NK-92 (cell line): Measurements from ENCODE around the gene TRMT2B.
"Not testable (repeated sequence)": the region's sequence is repeated elsewhere in the genome, so short reads cannot be mapped to it uniquely, and the experiment has no call there.

Experiments
- DNase-seq: peaks from one replicate; lab custom pipeline; 2025; ENCODE audit not compliant: unreplicated experiment; lab: John Stamatoyannopoulos, UW

Gene TRMT2B

GRCh38 chrX:101009090-101009489 is 42.8 kb downstream of the TRMT2B start:
- DNase-seq, result no peak

DNA sequence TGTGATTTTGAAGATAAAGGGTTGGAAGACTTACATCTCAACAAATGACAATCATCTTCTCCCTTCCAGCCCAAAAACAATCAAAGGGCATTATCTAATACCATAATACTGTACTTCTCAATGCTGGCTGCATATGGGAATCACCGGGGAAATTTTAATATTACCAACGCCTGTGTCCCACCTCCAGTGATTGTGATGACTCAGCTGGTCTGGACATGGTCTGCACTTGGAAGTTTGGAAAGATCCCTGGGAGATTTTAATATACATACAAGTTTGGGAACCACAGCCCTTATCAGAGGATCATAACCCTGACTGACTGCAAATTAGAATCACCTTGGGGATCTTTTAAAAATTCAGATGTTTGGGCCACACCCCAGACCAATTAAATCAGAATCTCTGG is 52.5 kb downstream of the TRMT2B start:
- DNase-seq, result no peak

GRCh38 chrX:100995469-100995868 is 56.4 kb downstream of the TRMT2B start:
- no peak for DNase-seq

DNA sequence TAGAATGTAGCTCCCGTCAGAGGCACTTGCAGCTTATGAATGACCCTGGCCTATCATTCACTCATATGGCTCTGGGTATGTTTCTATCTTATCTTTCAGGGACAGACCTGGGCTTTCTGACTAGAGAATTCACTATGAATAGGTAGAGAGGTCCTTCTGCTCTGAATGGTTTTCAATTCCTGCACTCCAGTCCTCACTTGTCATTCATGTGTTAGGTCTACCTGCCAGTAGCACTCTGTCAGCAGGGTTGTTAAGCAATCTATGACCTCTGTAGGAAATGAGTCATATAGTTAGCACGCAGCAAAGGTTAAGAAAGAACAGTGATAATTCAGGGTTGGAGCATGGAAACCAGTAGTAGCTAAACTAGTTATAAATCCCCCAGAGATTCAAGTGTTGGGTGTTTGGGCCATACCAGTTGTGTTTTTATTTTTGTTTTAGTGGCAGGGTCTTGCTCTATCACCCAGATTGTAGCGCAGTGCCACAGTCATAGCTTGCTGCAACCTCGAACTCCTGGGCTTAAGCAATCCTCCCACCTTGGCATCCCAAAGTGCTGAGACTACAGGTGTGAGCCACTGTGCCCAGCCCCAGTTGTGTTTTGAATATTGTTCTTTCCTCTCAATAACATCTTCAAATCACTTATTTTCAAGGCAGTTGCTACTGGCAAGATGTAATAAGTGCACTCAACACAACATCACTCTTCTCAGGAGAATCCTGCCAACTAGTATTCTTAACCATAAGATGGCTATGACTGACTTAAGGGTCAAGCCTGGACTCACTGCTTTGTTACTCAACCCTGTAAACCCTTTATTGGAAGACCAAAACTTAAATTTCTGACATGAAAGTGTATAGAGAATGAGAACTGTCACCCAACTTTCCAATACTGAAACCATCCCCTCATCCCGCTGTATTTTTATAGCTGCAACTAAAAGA is 57.3 kb downstream of the TRMT2B start:
- DNase-seq, result no peak

DNA sequence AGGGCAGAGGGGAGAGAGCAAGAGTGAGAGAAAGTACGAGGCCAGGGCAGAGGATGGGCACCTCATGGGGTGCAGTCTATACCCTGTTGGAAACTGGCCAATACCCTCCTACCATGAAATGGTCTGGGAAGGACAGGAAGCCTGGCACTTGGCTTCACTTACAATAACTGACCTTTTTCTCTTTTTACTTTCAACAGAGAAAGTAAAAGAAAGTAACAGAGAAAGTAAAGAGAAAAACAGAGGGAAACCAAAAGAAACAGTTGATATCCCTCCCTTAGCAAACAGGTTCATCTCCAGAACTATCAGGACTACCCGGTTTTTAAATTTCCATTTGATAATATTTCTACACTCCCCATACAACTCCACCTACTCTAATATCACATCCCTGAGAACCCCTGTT is 61.8 kb downstream of the TRMT2B start:
- DNase-seq, result no peak

- DNase-seq, result no peak
These were observed 67.1 kb downstream of the TRMT2B start for GRCh38 chrX:100984818-100985217.

- DNase-seq, result not testable (repeated sequence)
These were observed 70.4 kb downstream of the TRMT2B start for GRCh38 chrX:100981498-100981845.

- no peak for DNase-seq
These were observed 71.1 kb downstream of the TRMT2B start for GRCh38 chrX:100980608-100981497.

GRCh38 chrX:100979881-100980607 is 71.9 kb downstream of the TRMT2B start:
- no peak for DNase-seq

GRCh38 chrX:100976211-100976610 is 75.7 kb downstream of the TRMT2B start:
- DNase-seq, result no peak

GRCh38 chrX:100975212-100975611 is 76.7 kb downstream of the TRMT2B start:
- DNase-seq, result no peak

DNA sequence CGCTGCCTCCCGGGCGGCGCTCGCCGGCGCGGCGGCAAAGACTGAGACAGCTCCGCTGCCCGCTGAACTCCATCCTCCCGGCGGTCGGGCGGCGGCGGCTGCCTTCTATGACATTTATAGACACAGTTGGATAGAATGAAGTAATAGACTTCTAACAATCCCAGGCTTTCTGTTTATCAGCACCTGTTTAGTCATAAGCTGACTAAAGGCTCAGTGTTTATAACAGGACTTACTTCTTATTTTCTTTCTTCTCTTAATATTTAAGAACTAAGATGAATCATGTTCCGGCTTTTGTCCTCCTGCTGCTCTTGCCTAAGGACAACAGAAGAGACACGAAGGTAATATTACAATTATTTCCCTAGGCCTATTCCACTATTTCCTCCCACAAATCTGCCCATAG is 78.5 kb downstream of the TRMT2B start:
- DNase-seq, result no peak

DNA sequence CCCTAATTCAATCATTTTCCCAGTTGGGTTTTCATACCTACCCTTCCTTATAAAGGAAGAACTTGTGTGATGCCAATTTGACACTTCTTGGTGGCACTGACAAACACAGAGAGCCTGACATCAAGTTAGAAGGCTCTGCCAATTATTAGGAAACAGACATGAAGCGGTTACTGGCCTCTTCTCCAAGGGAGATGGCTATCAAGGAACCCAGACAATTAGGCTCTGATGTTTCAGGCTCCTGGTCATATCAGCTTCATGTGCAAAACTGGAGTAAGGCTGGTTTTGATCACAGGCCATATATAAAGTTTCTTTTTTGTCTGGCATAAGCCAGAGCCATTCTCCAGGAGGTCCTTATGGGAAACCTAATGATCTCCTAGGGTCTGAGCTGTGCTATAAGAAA is 82.0 kb downstream of the TRMT2B start:
- DNase-seq, result no peak

DNA sequence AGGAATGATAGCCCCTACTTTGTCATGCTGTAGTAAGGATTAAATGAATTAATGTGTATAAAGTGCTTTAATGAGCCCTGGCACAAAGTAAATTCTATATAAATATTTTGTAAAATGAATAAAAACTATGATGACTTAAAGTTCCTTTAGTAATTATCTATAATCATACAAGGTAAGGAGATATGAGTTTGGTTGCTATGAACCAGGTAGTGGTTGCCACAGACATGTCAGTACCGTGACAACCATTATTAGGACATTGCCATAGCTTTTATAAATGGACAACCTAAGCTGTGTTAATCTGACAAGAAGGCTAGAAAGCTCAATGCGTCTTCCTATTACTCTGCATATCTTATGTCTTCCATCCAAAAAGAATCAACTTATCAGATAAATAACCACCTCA is 82.5 kb downstream of the TRMT2B start, which contains the start of gene ARL13A:
ARL13A (plus strand) TSS at position 301 of the 400 bp plus-strand sequence. CDS start 3,982 bp downstream, outside the sequence.
- no peak for DNase-seq

DNA sequence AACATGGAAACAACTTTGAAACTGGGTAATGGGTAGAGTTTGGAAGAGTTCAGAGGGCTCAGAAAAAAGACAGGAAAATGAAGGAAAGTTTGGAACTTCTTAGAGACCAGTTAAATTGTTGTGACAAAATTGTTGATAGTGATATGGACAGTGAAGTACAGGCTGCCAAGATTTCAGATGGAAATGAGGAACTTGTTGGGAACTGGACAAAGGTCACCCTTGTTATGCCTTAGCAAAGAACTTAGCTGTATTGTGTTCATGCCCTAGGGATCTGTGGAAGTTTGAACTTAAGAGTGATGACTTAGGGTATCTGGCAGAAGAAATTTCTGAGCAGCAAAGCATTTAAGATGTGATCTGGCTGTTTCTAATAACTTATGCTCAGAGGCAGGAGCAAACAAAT is 87.5 kb downstream of the TRMT2B start:
- DNase-seq, result no peak

DNA sequence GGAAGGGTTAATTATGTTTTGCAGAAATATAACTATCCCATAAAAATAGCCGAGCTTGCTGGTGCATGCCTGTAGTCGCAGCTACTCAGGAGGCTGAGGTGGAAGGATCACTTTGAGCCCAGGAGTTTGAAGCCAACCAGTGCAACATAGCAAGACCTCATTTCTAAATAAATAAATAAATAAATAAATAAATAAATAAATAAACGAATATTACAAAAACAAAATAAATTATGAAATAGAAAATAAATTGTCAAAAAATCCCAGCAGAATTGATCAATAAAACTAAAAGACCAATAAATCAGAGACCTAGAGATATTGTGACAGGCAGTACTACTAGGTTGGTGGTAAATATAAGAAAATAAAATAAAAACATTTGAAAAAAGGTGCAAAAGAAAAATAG is 89.1 kb downstream of the TRMT2B start:
- no peak for DNase-seq
